Breast epithelium (tissue), 3 donors: ENCODE data around the gene DNAH10.

Experiments used
- POLR2A ChIP-seq: fragments of 450-650 bp; IDR thresholded peaks from one replicate; pipeline ENCODE4 v1.6.1; 2016; ENCODE audit warnings: antibody characterized with exemption, mild to moderate bottlenecking, moderate library complexity
- POLR2AphosphoS5 ChIP-seq, 3 donors: sonication (generic); formaldehyde crosslinking; IDR thresholded peaks; one replicate each; pipeline ENCODE4 v1.6.1; 2017; ENCODE audit warnings: antibody characterized with exemption in 3 of 3
- TF ChIP-seq, protein P1 (sequence below), 3 donors: fragments of 450-650 bp; IDR thresholded peaks; one replicate each; pipeline ENCODE4 v1.5.1; 2016 to 2017; ENCODE audit warnings: antibody characterized with exemption in 3 of 3, mild to moderate bottlenecking in 3 of 3, moderate library complexity in 3 of 3

- TF ChIP-seq POLR2A (no peak), POLR2AphosphoS5 (IDR thresholded peaks at IDR 0.05) (no peak)
- TF ChIP-seq, protein P1, sequence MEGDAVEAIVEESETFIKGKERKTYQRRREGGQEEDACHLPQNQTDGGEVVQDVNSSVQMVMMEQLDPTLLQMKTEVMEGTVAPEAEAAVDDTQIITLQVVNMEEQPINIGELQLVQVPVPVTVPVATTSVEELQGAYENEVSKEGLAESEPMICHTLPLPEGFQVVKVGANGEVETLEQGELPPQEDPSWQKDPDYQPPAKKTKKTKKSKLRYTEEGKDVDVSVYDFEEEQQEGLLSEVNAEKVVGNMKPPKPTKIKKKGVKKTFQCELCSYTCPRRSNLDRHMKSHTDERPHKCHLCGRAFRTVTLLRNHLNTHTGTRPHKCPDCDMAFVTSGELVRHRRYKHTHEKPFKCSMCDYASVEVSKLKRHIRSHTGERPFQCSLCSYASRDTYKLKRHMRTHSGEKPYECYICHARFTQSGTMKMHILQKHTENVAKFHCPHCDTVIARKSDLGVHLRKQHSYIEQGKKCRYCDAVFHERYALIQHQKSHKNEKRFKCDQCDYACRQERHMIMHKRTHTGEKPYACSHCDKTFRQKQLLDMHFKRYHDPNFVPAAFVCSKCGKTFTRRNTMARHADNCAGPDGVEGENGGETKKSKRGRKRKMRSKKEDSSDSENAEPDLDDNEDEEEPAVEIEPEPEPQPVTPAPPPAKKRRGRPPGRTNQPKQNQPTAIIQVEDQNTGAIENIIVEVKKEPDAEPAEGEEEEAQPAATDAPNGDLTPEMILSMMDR (IDR thresholded peaks at IDR 0.05) = no peak
Observed at GRCh38 chr12:123836292-123836691, 74.2 kb downstream of the DNAH10 start.
